Upper lobe of left lung (tissue), 6 donors: Measurements from ENCODE around the gene HELZ2. TPM values are rescaled to one million over a fixed set of nuclear protein-coding genes. Genes with fewer than 3 reads are reported as not detected.

Experiments used
- ATAC-seq, 2 donors: fragments of 200-7000 bp; cut with Tn5 transposase; one replicate each; pipeline ENCODE4 v1.9.1; 2022; ENCODE audit warnings: mild to moderate bottlenecking in 2 of 2, moderate library complexity in 2 of 2; ENCODE audit not compliant: low FRiP score in 2 of 2
- DNase-seq, 2 donors: peaks; one replicate each; pipeline ENCODE4 v3.0.0-alpha.2; 2019 to 2020
- H3K27ac ChIP-seq, 4 donors: fragments of 200-600 bp; sonication (generic); one replicate each; pipeline ENCODE4 v1.5.1; 2016 to 2019
- H3K27me3 ChIP-seq, 4 donors: fragments of 200-600 bp; sonication (generic); one replicate each; pipeline ENCODE4 v1.5.1; 2017 to 2019
- H3K36me3 ChIP-seq, 4 donors: fragments of 200-600 bp; sonication (generic); one replicate each; pipeline ENCODE4 v1.5.1; 2016 to 2019
- H3K4me1 ChIP-seq, 4 donors: fragments of 200-600 bp; sonication (generic); one replicate each; pipeline ENCODE4 v1.5.1; 2018 to 2019
- H3K4me3 ChIP-seq, 4 donors: fragments of 200-600 bp; sonication (generic); one replicate each; pipeline ENCODE4 v1.5.1; 2017 to 2019; ENCODE audit warnings: mild to moderate bottlenecking in 2 of 4, moderate library complexity in 1 of 4
- H3K9me3 ChIP-seq, 4 donors: fragments of 200-600 bp; sonication (generic); one replicate each; pipeline ENCODE4 v1.5.1; 2018 to 2019
- CTCF ChIP-seq, 6 experiments: fragments of 450-650 bp in 4 of 6; fragments of 200-600 bp in 2 of 6; sonication (generic) in 2 of 6; IDR thresholded peaks; one replicate each; pipeline ENCODE4 v1.5.1; 2016 to 2019; ENCODE audit warnings: antibody characterized with exemption in 6 of 6
- EP300 ChIP-seq, 4 donors: sonication (generic); formaldehyde crosslinking; IDR thresholded peaks; one replicate each; pipeline ENCODE4 v1.5.1; 2017; ENCODE audit warnings: antibody characterized with exemption in 4 of 4, control low read depth in 2 of 4
- POLR2A ChIP-seq, 4 donors: fragments of 450-650 bp; IDR thresholded peaks; one replicate each; pipeline ENCODE4 v1.5.1; 2016 to 2017; ENCODE audit warnings: antibody characterized with exemption in 4 of 4, mild to moderate bottlenecking in 2 of 4
- POLR2AphosphoS5 ChIP-seq, 2 donors: sonication (generic); formaldehyde crosslinking; IDR thresholded peaks; one replicate each; pipeline ENCODE4 v1.5.1; 2017; ENCODE audit warnings: antibody characterized with exemption in 2 of 2
- WGBS, 2 donors: methylation state at CpG; one replicate each; pipeline ENCODE4 v1.1.5; 2017 to 2018; 5-methylcytosine and 5-hydroxymethylcytosine counted together
- total RNA-seq, 6 donors: library from RNA; depleted of rRNA in 4 of 6; stranded (reverse); fragments of >200 nt in 4 of 6; gene quantifications; one replicate each; pipeline versions ENCODE4 v1.1.0 to v1.2.1, GENCODE V29; 2016 to 2021
- donor health status: DM: no; HTN: no; CAD: no; lungs with moderate emphysema.
- donor health status: DM: no; HTN: yes; CAD: no; lungs with severe emphysema.

Gene HELZ2
- total RNA-seq, 6 donors from 2014 or later = 40.1 to 102 (median 56.6) TPM

GRCh38 chr20:63587256-63587655 is 13.2 kb upstream of the HELZ2 start:
- Histone ChIP-seq H3K27me3 (no peaks in the 10 kb centered on the region), H3K4me1 (no peaks in the 10 kb centered on the region), H3K36me3 (peaks cover 11 to 42% (median 37%) of the 10 kb centered on the region in 4 donors), H3K4me3 (no peak overlapping the region), H3K27ac (no peak overlapping the region), H3K9me3 (no peaks in the 10 kb centered on the region)
- no peak for ATAC-seq
- WGBS, 2 donors = 90 to 92% methylated on average over 11 to 12 of the region's 12 CpGs
- TF ChIP-seq EP300 (IDR thresholded peaks at IDR 0.05) (no peak), POLR2A (IDR thresholded peaks at IDR 0.05) (no peak), POLR2AphosphoS5 (IDR thresholded peaks at IDR 0.05) (no peak), CTCF (IDR thresholded peaks at IDR 0.05) (no peak)
- peak in 1 of 2 donors; percentile 50 for DNase-seq

- Histone ChIP-seq H3K36me3 (peaks cover 9 to 37% (median 33%) of the 10 kb centered on the region in 4 donors), H3K4me1 (no peaks in the 10 kb centered on the region), H3K4me3 (no peak overlapping the region), H3K27ac (no peak overlapping the region), H3K27me3 (no peaks in the 10 kb centered on the region), H3K9me3 (no peaks in the 10 kb centered on the region)
- DNase-seq = peak in 1 of 2 donors; percentile 46
- ATAC-seq = no peak
- TF ChIP-seq EP300 (IDR thresholded peaks at IDR 0.05) (no peak), CTCF (IDR thresholded peaks at IDR 0.05) (no peak), POLR2AphosphoS5 (IDR thresholded peaks at IDR 0.05) (no peak), POLR2A (IDR thresholded peaks at IDR 0.05) (no peak)
- 94 to 100% methylated on average over 5 to 17 of the region's 17 CpGs for WGBS, 2 donors
Observed at GRCh38 chr20:63586797-63587196, 12.8 kb upstream of the HELZ2 start.

- no peak overlapping the region for H3K27ac ChIP-seq
- no peak for TF ChIP-seq EP300 (IDR thresholded peaks at IDR 0.05)
- TF ChIP-seq CTCF (IDR thresholded peaks at IDR 0.05) = no peak
- TF ChIP-seq POLR2A (IDR thresholded peaks at IDR 0.05) = no peak
- TF ChIP-seq POLR2AphosphoS5 (IDR thresholded peaks at IDR 0.05) = no peak
- ATAC-seq = no peak
- H3K4me1 ChIP-seq = no peaks in the 10 kb centered on the region
- no peak overlapping the region for H3K4me3 ChIP-seq
- no peaks in the 10 kb centered on the region for H3K27me3 ChIP-seq
- H3K9me3 ChIP-seq = no peaks in the 10 kb centered on the region
- 82 to 87% methylated on average over 17 to 22 of the region's 22 CpGs for WGBS, 2 donors
- H3K36me3 ChIP-seq = peaks cover 6 to 28% (median 24%) of the 10 kb centered on the region in 4 donors
- peak in 1 of 2 donors; percentile 52 for DNase-seq
Observed at GRCh38 chr20:63585616-63586565, 11.9 kb upstream of the HELZ2 start.

GRCh38 chr20:63582382-63583063 is 8.5 kb upstream of the HELZ2 start:
- TF ChIP-seq EP300 (IDR thresholded peaks at IDR 0.05) (no peak), POLR2AphosphoS5 (IDR thresholded peaks at IDR 0.05) (no peak), CTCF (IDR thresholded peaks at IDR 0.05) (no peak), POLR2A (IDR thresholded peaks at IDR 0.05) (no peak)
- H3K27ac ChIP-seq = no peak overlapping the region

More at GRCh38 chr20:63582382-63583063, 8.5 kb upstream of the HELZ2 start:
- ATAC-seq = no peak
- peak in 1 of 2 donors; percentile 54 for DNase-seq
- WGBS, 2 donors = 81 to 86% methylated on average over 22 to 23 of the region's 23 CpGs
- H3K27me3 ChIP-seq = no peaks in the 10 kb centered on the region
- no peak overlapping the region for H3K4me3 ChIP-seq
- H3K9me3 ChIP-seq = no peaks in the 10 kb centered on the region
- no peaks in the 10 kb centered on the region for H3K4me1 ChIP-seq
- no peaks in the 10 kb centered on the region for H3K36me3 ChIP-seq
